GM21360 (cell line): ENCODE data around the gene ETFBKMT.
A peak's percentile ranks its signal among the peaks of the same experiment; 100 is the strongest.
"Not testable (repeated sequence)": the region's sequence is repeated elsewhere in the genome, so short reads cannot be mapped to it uniquely, and the experiment has no call there.

Experiments used
- ATAC-seq: cut with Tn5 transposase; IDR thresholded peaks from one replicate; pipeline ENCODE4 v1.9.1; 2021; ENCODE audit warnings: mild to moderate bottlenecking, moderate library complexity; ENCODE audit not compliant: unreplicated experiment

ETFBKMT gene

DNA sequence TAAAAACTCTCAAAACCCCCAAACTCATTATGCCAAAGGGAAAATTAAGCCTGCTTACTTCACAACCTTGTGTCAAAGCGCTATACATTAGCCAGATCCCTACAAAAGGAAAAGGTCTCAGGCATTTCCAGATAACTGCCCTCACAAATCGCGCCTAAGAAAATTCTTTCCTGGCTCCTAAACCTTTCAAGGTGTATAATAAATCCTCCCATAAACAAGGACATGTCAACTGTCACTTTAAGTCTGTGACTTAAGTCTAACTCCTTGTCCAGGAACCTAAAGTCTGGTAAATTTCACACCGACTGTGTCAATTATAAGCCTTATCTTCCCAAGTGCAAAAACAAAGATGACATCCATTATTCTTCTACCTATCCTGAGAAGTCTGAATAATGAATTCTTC, 4.3 kb upstream of the ETFBKMT start:
- ATAC-seq = no peak

DNA sequence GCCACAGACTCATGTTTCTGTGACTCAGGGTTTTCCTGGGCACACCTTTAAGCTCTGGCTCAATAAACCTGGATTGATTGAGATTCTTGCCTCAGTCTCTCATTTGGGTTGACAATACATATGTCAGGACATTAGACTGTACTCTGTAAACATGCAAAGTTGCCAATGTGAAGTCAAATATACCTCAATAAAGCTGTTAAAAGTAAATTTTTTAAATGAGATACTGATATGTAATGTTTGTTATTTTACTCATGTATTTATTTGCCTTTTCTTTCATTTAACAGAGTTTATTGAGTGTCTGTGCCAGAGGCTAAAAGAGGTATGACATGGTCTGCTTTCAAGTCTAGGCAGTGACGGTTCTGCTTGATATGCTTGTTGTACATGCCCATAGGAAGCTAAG, 3.7 kb upstream of the ETFBKMT start:
- ATAC-seq = no peak

DNA sequence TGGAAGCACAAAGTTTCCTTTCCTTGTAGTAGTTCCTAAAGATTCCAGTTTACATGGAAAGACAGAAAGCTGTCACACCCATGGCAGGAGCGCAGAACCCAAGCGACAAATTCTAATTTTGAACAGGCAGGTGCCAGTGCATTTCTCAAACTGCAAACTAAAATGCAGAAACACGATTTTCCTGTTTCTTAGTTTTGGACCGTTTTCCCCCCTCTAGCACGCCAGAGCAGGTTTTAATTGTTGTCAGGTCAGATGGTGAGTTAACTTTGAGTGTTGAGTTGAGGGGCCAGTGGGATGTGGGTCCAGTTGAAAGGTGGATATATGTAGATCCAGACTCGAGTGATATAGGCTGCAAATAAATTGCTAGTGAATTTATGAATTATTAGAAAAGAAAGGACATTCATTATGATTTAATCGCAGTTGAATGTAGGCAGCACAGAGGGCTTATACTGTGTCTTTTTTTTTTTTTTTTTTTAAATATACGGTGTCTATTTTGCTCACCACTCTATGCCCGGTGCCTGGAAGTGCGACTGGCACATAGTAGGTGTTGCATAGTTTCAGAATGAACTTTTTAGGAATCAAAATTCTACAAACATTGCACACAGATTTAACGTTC, 909 bp upstream of the ETFBKMT start:
- ATAC-seq = no peak

DNA sequence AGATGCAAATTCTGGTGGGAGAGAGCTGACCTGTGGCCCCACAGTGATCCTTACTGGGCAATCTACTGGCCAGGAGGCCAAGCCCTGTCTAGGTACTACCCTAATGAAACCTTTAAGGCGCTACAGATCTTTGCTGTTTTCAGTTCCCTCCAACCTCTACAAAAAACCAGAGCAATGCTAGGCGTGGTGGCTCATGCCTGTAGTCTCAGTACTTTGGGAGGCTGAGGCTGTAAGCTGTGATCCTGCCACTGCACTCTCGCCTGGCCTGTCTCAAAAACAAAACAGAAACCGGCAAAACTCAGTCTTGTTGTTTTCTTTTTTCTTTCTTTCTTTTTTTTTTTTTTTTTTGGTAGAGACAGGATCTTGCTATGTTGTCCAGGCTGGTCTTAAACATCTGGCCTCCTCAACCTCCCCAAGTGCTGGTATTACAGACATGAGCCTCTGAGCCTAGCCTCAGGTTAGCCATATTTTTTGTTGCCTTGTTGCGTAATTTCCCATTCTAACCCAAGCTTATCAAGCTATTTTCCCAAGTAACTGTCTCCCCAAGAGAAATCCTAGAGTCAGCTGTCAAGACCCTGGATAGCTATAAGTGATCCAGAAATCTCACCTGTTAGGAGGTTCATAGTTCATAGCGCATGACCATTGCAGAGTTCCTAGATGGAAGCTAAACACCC, 2.8 kb downstream of the ETFBKMT start:
- no peak for ATAC-seq

DNA sequence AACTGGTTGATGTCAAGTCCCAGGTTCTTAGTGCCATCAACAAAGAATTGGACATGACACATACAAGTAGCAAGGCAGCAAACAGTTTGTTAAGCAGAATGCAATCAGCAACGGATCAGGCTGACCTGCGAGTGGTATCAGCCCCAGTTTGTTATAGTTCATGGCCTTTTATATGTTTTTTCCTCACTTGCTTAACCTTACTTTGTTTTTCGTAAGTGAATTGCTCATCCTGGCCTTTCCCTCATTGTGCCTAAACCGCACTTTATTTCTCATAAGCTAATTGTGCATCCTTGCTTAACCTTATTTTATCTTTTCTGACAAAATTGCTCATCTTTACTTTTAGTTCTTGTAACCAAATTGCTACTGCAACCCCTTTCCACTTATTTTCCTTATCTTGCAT, 4.1 kb downstream of the ETFBKMT start:
- ATAC-seq = no peak

DNA sequence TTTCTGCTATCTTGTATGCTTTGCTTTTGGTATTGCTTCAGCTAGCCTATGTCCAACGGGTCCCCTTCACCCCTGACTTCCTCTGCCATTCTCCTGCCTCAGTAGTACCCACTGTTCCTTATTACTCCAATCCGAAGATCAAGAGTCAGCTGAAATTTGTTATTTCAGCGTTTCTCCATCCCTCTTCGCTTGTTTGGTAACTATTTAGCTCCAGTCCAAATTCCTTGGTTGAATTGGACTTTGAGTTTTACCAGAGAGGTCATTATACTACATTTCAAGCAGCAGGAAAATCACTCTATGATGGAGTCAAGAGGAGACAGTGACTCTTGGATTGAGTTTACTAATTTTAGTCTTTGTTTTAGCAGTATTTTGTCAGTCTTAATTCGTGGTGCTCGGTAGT, 4.5 kb downstream of the ETFBKMT start:
- no peak for ATAC-seq

DNA sequence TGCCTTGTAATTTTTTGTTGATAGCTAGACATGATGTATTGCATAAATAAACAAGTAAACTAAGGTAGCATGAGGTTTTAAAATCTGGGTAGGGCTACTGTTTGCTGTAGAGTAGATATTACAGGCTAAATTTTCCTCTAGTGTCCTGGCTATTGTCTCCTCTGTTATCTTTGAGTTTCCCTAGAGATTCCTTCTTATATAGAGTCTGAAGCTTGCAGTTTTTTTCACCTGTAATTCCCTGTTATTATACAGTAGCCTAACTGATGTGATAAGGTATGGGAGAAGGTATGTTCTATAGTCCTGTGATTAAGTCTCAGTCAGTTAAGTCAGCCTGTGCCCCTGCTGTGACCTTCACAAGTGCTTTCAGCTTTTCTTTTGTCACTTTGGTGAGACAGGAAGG, 9.5 kb downstream of the ETFBKMT start:
- no peak for ATAC-seq

DNA sequence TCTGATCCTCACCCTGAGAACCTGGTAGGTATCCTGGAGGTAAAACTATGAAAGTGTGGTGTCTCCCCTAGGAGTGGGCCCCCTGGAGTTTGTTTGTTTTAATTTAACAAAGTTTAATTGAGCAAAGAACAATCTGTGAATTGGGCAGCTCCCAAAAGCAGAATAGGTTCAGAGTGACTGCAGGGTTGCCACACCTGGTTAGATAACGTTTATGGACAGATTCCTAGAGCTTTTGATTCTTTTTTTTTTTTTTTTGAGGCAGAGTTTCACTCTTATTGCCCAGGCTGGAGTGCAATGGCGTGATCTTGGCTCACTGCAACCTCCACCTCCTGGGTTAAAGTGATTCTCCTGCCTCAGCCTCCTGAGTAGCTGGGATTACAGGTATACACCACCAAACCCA, 10.1 kb downstream of the ETFBKMT start:
- not testable (repeated sequence) for ATAC-seq

DNA sequence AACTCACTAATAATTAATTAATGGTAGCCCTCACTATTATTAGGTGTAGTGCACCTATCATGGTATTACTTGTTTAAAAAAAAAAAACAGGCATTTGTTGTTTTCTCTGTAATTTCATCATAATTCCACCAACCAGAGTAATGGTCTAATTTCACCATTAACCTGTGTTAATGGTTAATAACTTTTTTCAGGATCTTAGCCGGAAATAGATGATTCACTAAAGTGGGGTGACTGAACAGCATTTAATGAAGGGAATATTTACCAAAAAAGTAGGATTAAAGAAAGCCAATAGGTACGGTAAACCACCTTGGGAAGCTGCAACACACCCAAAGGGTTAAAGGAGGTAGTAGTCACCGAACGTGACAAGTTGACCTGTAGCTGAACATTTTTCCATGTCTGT, 13.0 kb downstream of the ETFBKMT start:
- no peak for ATAC-seq

DNA sequence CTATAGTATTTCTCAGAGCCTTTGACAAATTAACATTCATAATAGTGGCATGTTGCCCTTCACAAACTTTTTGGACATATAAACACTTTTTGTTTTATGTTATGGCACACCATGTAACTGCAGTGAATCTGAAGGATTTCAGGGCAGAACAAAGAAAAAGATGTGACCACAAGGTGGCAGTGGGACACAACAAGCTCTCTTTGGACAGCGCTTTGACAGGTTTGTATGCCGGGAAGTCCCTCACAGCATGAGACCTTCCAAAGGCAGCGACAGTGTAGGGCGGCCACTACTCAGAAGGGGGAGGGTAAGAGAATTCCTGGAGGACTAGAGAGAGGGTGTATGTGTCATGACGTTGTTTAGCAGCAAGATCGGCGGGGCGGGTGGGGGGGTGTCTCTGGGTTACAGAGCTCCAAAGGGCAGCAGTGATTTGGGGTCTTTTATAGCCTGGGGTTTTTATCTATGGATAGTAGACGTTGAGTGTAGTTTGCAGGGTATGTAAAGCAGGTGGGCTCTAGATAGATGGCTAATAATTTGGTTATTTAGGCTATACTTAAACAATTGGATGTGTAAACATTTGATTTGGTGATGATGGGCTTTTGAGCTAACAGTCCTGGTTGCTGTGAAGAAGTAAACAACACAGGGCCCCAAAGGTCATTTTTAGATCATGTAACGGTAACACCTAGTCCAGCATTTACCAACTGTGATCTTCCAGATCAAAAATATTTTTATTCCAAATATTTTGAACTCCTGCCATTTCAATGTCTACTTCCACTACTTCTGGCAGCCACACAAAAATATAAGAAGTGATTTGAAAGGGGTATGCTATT, 22.9 kb downstream of the ETFBKMT start:
- peak; percentile 89 for ATAC-seq

DNA sequence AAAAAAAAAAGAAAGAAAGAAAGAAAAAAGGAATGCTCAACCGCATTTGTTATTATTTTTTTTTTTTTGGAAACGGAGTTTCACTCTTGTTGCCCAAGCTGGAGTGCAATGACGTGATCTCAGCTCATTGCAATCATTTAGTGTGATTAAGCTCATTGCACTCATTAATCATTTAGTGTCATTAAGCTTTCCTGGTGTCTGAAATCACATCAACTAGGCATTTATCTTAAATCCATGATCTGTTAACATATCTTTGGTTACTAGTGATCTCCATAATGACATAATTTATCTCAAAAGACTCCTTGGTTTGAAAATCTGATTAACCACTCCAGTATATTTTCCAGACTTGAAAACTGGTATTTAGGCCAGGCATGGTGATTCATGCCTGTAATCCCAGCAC, 26.3 kb downstream of the ETFBKMT start:
- no peak for ATAC-seq

DNA sequence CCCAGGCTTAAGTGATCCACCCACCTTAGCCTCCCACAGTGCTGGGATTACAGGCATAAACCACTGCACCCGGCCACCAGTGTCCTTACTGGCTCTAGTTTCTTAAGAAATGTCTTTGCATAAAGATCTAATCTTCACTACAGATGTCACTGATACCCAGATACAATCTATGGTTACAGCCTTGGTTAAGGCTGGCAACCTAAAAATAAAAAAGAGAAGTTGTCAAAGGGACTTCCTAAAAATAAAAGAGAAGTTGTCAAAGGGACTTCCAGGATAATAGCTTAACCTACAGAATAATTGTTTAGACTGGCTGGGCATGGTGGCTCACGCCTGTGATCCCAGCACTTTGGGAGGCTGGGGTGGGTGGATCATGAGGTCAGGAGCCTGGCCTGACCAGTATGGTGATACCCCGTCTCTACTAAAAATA, 27.6 kb downstream of the ETFBKMT start:
- ATAC-seq = peak; percentile 66

DNA sequence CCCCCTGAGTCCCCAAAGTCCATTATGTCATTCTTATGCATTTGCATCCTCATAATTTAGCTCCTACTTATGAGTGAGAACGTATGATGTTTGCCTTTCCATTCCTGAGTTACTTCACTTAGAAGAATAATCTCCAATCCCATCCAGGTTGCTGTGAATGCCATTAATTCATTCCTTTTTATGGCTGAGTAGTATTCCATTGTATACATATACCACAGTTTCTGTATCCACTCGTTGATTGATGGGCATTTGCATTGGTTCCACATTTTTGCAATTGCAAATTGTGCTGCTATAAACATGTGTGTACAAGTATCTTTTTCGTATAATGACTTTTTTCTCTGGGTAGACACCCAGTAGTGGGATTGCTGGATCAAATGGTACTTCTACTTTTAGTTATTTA, 30.4 kb downstream of the ETFBKMT start:
- not testable (repeated sequence) for ATAC-seq

DNA sequence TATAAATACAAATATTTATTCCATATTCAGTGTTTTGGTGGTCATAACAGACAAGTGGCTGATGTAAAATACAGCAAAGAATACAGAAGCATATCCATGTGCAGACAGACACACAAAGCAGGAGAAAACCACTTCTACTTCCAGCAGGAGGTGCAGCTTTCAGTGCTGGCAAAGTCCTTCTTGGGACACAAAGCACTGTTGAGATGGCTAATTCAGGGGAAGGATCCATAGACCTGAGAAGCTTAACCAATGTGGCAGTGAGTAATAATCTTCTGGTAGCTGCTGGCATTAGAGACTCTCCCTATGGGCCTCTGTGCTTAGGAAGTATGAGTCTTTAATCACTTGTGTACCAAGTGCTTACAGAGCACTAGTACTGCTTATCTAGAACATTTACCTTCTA, 42.6 kb downstream of the ETFBKMT start:
- no peak for ATAC-seq

DNA sequence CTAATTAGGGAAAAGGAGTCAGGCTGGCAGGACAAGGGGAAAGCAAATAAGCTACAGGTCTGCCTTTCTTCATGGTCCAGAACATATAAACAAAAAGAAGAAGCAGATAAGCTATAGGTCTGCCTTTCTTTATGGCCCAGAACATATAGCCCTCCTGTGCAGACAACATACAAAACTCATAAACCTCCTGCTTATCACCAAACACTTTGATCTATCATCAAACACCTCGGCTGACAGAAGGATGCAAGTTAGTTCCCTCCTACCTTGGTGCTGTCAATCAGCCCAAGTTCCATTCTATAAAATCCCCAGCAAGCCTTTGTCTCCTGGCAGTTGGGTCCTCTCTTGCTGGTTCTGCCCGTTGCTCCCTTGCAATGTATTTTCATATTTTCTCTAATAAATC, 46.1 kb downstream of the ETFBKMT start:
- ATAC-seq = no peak

DNA sequence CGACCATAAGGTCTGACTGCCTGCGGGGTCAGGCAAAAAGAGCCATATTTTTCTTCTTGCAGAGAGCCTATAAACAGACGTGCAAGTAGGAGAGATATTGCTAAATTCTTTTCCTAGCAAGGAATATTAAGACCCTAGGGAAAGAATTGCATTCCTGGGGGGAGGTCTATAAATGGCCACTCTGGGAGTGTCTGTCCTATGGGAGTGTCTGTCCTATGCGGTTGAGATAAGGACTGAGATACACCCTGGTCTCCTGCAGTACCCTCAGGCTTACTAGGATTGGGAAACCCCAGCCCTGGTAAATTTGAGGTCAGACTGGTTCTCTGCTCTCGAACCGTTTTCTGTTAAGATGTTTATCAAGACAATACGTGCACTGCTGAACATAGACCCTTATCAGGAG, 48.6 kb downstream of the ETFBKMT start:
- not testable (repeated sequence) for ATAC-seq

DNA sequence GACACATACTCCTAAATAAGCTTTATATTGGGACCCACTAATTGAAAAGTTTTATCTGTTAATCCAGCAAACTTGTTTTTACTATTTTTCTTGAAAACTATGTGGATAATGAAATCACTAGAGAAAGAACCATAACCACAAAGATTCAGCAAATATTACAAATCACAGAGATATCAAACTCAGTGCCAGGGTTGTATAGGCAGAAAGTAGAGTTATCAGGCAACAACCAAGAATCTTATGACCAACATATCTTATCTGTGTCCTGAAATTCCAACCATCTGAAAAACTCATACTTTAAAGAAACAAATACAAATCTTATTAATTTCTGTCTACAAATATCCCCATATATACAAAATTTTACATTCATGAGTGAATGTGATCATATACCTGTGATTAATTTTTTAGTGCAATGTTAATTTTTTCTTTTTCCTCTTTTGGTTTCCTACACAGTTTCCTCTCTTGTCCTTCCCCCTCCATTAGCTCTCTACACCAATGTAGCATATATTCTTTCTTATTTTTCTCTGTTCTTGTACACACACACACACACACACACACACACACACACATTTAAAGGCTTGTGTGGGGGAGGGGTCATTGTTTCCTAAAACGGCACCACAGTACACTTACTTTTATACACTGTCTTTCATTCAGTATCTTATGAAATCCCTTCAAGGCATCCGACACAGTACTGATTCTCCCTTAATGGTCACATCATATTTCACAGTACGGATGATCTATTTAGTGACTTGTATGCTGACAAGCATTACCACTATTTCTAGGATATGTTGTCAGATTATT, 50.7 kb downstream of the ETFBKMT start:
- ATAC-seq = no peak

DNA sequence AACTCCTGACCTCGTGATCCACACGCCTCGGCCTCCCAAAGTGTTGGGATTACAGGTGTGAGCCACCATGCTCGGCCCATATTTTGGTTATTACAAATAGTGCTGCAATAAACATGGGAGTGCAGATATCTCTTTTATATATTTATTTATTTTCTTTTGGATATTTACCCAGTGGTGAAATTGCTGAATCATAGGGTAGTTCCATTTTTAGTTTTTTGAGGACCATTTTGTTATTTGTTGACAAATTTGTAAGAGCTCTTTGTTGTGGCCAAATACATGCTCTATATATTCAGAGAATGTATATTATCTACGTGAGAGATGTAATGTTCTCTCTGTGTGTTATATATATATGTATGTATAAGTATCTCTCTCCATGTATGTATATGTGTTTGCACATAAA, 53.4 kb downstream of the ETFBKMT start:
- ATAC-seq = no peak

DNA sequence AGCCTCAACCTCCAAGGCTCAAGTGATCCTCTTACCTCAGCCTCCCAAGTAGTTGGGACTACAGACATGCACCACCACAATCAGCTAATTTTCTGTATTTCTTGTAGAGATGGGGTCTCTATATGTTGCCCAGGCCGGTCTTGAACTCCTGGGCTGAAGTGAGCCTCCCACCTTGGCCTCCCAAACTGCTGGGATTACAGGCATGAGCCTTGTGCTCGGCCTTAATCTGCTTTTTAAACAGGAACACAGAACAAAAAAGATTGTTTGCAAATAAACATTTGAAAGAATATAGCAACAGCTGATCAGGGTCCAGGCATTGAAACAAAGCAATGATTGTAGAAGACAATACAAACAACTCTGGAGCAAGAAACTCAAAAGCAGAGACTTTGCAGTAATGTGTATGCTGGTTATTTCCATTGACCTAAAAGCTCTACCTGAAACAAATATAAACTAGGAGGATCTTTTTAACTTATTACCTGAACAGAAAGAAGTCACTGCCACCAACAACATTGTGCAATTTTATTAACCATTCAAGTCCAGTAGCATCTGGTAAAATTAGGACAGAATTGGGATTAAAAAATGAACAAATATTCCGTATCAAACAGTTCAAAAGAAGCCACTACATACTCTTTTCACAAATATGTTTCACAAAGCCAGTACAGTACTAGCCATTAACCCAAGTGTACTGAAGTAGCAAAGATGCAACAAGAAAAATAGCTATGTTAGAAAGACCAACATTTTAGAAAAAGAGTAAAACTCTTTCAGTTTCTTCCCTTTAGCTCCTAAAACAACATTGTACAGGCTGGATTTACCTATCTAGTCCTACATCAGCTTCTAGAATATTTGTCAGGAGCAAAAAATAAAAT, 55.2 kb downstream of the ETFBKMT start:
- ATAC-seq = no peak

DNA sequence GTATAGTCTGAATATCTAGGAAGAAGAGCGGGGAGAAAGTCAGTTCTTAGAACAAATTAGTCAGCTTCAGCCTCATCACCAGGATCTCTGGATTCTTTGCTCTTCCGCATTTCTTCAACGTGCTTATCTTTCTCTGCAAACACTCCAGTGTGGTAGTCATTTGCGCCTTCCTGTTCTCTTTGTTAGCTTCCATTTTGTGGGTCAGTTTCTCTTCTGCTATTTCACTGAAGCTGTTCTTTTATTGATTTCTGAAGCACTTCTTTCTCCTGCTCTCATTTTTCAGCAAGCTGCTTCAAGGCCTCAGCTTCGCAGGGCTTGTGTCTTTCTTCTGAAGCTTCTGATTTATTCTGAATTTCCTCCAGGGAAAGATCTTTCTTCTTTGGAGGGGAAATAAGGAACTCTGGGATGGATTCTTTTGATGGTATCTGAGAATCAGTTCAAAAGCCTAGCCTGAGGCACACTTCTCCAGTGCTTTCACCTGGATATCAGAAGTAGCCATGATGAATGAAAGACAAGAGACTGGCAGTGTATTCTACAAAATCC, 55.9 kb downstream of the ETFBKMT start:
- peak; percentile 73 for ATAC-seq
